Parietal lobe (tissue), 2 donors: Measurements from ENCODE around the gene TAB2. TPM values are rescaled to one million over a fixed set of nuclear protein-coding genes. Genes with fewer than 3 reads are reported as not detected.

Experiments used
- small RNA-seq: library from RNA; depleted of rRNA; stranded (forward); fragments of <200 nt; gene quantifications from one replicate; pipeline ENCODE3, GENCODE V24; 2014; ENCODE audit warnings: low replicate concordance
- total RNA-seq: library from RNA; depleted of rRNA; stranded (reverse); fragments of >200 nt; gene quantifications from one replicate; pipeline ENCODE4 v1.2.3, GENCODE V29; 2014

The TAB2 gene, protein sequence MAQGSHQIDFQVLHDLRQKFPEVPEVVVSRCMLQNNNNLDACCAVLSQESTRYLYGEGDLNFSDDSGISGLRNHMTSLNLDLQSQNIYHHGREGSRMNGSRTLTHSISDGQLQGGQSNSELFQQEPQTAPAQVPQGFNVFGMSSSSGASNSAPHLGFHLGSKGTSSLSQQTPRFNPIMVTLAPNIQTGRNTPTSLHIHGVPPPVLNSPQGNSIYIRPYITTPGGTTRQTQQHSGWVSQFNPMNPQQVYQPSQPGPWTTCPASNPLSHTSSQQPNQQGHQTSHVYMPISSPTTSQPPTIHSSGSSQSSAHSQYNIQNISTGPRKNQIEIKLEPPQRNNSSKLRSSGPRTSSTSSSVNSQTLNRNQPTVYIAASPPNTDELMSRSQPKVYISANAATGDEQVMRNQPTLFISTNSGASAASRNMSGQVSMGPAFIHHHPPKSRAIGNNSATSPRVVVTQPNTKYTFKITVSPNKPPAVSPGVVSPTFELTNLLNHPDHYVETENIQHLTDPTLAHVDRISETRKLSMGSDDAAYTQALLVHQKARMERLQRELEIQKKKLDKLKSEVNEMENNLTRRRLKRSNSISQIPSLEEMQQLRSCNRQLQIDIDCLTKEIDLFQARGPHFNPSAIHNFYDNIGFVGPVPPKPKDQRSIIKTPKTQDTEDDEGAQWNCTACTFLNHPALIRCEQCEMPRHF
- total RNA-seq, result 57.9 TPM

DNA sequence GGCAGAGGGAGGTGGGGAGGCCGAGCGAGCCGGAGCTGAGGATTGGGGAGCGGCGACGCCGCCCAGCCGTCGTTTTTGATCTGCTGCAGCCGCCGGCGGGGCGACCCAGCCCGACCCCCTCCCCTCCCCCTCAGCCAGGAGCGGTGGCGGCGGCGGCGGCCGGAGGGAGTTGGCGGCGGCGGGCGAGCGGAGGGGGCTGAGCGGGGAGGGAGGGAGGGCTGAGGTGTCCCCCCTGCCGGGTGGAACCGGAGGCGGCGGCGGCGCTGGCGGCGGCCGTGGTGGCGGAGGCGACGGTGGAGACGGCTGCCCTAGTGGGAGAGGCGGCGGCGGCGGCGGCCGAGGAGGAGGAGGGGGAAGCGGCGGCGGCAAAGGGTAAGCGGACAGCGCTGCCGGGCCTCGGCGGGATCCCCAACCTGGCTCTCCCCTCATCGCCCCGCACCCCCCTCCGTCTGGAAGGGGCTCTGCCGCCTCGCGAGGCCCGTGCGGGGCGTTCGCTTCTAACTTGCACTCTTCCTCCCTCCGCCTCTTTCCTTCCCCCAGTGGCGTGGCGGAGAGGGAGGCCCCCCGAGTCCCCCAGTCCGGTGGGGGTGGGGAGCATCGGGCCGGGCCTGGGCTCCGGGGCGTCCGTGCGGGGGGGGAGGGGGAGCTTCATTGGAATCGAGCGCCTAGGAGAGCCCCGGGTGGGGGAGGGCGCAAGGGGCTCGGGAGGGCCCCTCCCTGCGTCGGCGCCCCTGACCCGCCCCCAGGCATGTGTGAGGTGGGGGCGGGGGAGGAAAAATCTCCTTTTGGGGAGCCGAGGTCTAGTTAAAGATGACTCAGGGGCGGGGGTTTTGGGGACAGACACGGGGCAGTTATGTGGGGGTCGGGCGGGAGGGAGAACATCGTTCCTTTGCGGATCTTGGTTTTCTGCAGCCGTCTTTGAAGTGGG, at the start of gene TAB2:
Gene TAB2 (plus strand): TSS at position 69 of the 928 bp plus-strand sequence. CDS start 52,286 bp downstream, outside the sequence.

DNA sequence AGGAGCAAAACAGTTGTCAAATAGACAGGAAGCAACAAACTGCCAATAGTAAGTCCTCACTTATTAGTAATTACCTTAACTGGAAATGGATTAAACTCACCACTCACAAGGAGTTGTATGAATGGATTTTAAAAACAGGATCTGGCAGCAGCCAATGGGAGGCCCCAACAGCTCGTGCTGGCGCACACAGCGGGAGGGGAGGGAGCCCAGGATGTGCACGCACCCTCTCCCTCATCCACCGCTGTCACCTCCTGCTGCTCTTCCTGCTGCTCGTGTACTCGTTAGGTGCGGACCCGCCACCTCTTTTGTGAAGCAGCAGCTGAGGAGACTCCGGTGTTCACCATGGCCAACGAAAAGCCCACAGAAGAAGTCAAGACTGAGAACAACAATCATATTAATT, 82.5 kb downstream of the TAB2 start, which contains the start of gene SUMO4:
Gene SUMO4 (plus strand): TSS at position 213 of the 400 bp plus-strand sequence. CDS start 130 bp downstream, at position 343.

Small RNA genes within 50 kb of the gene (small RNA-seq; reads per million reads assigned to genes)
- not detected for gene RN7SL234P

Other genes starting within 250 kb of the TAB2 start
- 19.4 TPM for gene SUMO4, start 82.5 kb downstream of the TAB2 start, total RNA-seq
- gene ZC3H12D, start 167.3 kb downstream of the TAB2 start, total RNA-seq, result 0.31 TPM
- gene PPIL4, start 228.3 kb downstream of the TAB2 start, total RNA-seq, result 44.8 TPM
- gene GINM1, start 248.7 kb downstream of the TAB2 start, total RNA-seq, result 20.7 TPM